ENCODE data around the gene NOX3. TPM values are rescaled to one million over a fixed set of nuclear protein-coding genes. Genes with fewer than 3 reads are reported as not detected.

Gene NOX3, protein sequence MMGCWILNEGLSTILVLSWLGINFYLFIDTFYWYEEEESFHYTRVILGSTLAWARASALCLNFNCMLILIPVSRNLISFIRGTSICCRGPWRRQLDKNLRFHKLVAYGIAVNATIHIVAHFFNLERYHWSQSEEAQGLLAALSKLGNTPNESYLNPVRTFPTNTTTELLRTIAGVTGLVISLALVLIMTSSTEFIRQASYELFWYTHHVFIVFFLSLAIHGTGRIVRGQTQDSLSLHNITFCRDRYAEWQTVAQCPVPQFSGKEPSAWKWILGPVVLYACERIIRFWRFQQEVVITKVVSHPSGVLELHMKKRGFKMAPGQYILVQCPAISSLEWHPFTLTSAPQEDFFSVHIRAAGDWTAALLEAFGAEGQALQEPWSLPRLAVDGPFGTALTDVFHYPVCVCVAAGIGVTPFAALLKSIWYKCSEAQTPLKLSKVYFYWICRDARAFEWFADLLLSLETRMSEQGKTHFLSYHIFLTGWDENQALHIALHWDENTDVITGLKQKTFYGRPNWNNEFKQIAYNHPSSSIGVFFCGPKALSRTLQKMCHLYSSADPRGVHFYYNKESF
- not detected in 2 replicates for total RNA-seq

DNA sequence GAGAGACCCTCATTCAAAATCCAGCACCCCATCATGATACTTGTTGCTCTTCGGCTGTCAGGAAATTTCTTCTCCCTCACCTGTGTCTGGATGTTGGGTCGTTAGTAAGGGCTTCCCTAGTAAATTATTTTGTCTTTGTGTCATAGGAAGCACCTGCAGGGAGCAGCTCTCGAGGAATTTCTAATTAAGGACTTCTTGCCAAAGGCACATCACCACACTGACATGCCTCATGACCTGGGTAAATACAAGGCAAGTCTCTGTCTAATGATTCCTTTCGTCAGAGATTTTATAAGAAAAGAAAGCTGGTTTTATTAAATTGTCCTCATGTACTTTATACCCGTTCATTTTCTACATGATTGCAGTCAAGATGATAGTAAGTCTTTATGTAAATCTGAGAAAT lies at the start of gene NOX3:
TSS of gene NOX3 (minus strand) at position 74 of the 400 bp plus-strand sequence. CDS start at position 35, 39 bp downstream.

Other genes starting within 250 kb of the NOX3 start
- not detected in 2 replicates for gene CLDN20, start 191.8 kb downstream of the NOX3 start, total RNA-seq
- 9.4 and 12.0 TPM in 2 replicates for gene TFB1M, start 141.4 kb downstream of the NOX3 start, total RNA-seq